Endothelial cell (in vitro differentiated cells): ENCODE measurements around the gene PROP1. TPM values are rescaled to one million over a fixed set of nuclear protein-coding genes. Genes with fewer than 3 reads are reported as not detected.

ENCODE experiments used
- DNase-seq: peaks from one replicate; pipeline ENCODE4 v3.0.0; 2021; ENCODE audit warnings: low spot score
- H3K27ac Mint-ChIP-seq: one replicate; pipeline ENCODE4 v1.8.0; 2021; ENCODE audit warnings: mixed read lengths, inconsistent platforms; ENCODE audit not compliant: unreplicated experiment
- H3K27me3 Mint-ChIP-seq: one replicate; pipeline ENCODE4 v1.8.0; 2021; ENCODE audit warnings: mild to moderate bottlenecking, moderate library complexity, mixed read lengths, inconsistent platforms; ENCODE audit not compliant: unreplicated experiment
- H3K36me3 Mint-ChIP-seq: one replicate; pipeline ENCODE4 v1.8.0; 2021; ENCODE audit warnings: mild to moderate bottlenecking, low read depth, mixed read lengths, inconsistent platforms; ENCODE audit not compliant: unreplicated experiment
- H3K4me1 Mint-ChIP-seq: one replicate; pipeline ENCODE4 v1.8.0; 2021; ENCODE audit warnings: mild to moderate bottlenecking, mixed read lengths, inconsistent platforms; ENCODE audit not compliant: unreplicated experiment
- H3K4me3 Mint-ChIP-seq: one replicate; pipeline ENCODE4 v1.8.0; 2021; ENCODE audit warnings: mild to moderate bottlenecking, mixed read lengths, inconsistent platforms; ENCODE audit not compliant: unreplicated experiment
- H3K9me3 Mint-ChIP-seq: one replicate; pipeline ENCODE4 v1.8.0; 2021; ENCODE audit warnings: mixed read lengths, inconsistent platforms; ENCODE audit not compliant: unreplicated experiment
- CTCF ChIP-seq: fragments of 200-600 bp; sonication (generic); IDR thresholded peaks from one replicate; pipeline ENCODE4 v1.5.0; 2021; ENCODE audit warnings: antibody characterized with exemption; ENCODE audit not compliant: unreplicated experiment
- total RNA-seq: library from RNA; stranded (reverse); fragmentation: NEBNext Ultra II Directional; extraction: Animal tissue kit (Norgen Biotek cat#: 25700); gene quantifications from one replicate; pipeline ENCODE4 v1.2.1, GENCODE V29; 2021; ENCODE audit not compliant: unreplicated experiment

Gene PROP1
- total RNA-seq, 1 donor from 2014 or later, result not detected

- no peak for TF ChIP-seq CTCF
- Mint-ChIP-seq H3K27me3 (no peaks in the 10 kb centered on the region), H3K9me3 (no peaks in the 10 kb centered on the region)
Measured at GRCh38 chr5:177967221-177967887, 28.7 kb downstream of the PROP1 start.

GRCh38 chr5:177966839-177967166, 29.2 kb downstream of the PROP1 start:
- H3K4me1 Mint-ChIP-seq, result no peaks in the 10 kb centered on the region
- H3K27me3 Mint-ChIP-seq, result no peaks in the 10 kb centered on the region
- no peak overlapping the region for H3K27ac Mint-ChIP-seq
- H3K36me3 Mint-ChIP-seq, result no peaks in the 10 kb centered on the region
- no peak overlapping the region for H3K4me3 Mint-ChIP-seq
- H3K9me3 Mint-ChIP-seq, result no peaks in the 10 kb centered on the region
- DNase-seq, result no peak
- no peak for TF ChIP-seq CTCF

More at GRCh38 chr5:177967221-177967887, 28.7 kb downstream of the PROP1 start:
- no peaks in the 10 kb centered on the region for H3K4me1 Mint-ChIP-seq
- H3K27ac Mint-ChIP-seq, result no peak overlapping the region
- DNase-seq, result no peak
- no peaks in the 10 kb centered on the region for H3K36me3 Mint-ChIP-seq
- no peak overlapping the region for H3K4me3 Mint-ChIP-seq

- Mint-ChIP-seq H3K9me3 (no peaks in the 10 kb centered on the region), H3K4me3 (no peak overlapping the region), H3K27me3 (peaks cover under 1% of the 10 kb centered on the region), H3K4me1 (no peaks in the 10 kb centered on the region), H3K27ac (no peak overlapping the region), H3K36me3 (peaks cover under 1% of the 10 kb centered on the region)
- DNase-seq, result no peak
- TF ChIP-seq CTCF, result no peak
Measured at GRCh38 chr5:177966009-177966838, 29.8 kb downstream of the PROP1 start.

- DNase-seq, result no peak
- Mint-ChIP-seq H3K27ac (no peak overlapping the region), H3K4me3 (no peak overlapping the region), H3K36me3 (peaks cover 14% of the 10 kb centered on the region), H3K27me3 (peaks cover 8% of the 10 kb centered on the region), H3K9me3 (peaks cover 8% of the 10 kb centered on the region), H3K4me1 (no peaks in the 10 kb centered on the region)
- TF ChIP-seq CTCF, result no peak
Measured at GRCh38 chr5:177964471-177964870, 31.6 kb downstream of the PROP1 start.

GRCh38 chr5:177963966-177964365, 32.1 kb downstream of the PROP1 start:
- TF ChIP-seq CTCF, result no peak
- Mint-ChIP-seq H3K9me3 (peaks cover 12% of the 10 kb centered on the region), H3K27me3 (peaks cover 9% of the 10 kb centered on the region), H3K27ac (no peak overlapping the region), H3K4me1 (no peaks in the 10 kb centered on the region), H3K36me3 (peaks cover 14% of the 10 kb centered on the region), H3K4me3 (no peak overlapping the region)
- no peak for DNase-seq
